H9 (cell line): ENCODE measurements around the gene FATE1. TPM values are rescaled to one million over a fixed set of nuclear protein-coding genes. Genes with fewer than 3 reads are reported as not detected.

Experiments
- DNase-seq: peaks from one replicate; pipeline ENCODE4 v3.0.0-alpha.2; 2017
- H2AFZ ChIP-seq: one replicate; pipeline ENCODE4 v1.6.1; 2013; ENCODE audit warnings: mild to moderate bottlenecking, low read length, control low read depth, moderate library complexity
- H2AK5ac ChIP-seq: 2 replicates; pipeline ENCODE4 v1.6.1; 2013; ENCODE audit warnings: low read length, control low read depth, mixed read lengths; ENCODE audit not compliant: insufficient read length
- H2BK120ac ChIP-seq: one replicate; pipeline ENCODE4 v1.6.1; 2013; ENCODE audit warnings: low read depth, mild to moderate bottlenecking, low read length, control low read depth, inconsistent platforms; ENCODE audit not compliant: poor library complexity, severe bottlenecking
- H2BK12ac ChIP-seq: 2 replicates; pipeline ENCODE4 v1.6.1; 2013; ENCODE audit warnings: low read length, control low read depth, mixed read lengths, low read depth; ENCODE audit not compliant: insufficient read length
- H2BK15ac ChIP-seq: 2 replicates; pipeline ENCODE4 v1.6.1; 2013; ENCODE audit warnings: low read depth, low read length, control low read depth
- H2BK20ac ChIP-seq: one replicate; pipeline ENCODE4 v1.6.1; 2013; ENCODE audit warnings: low read depth, mild to moderate bottlenecking, low read length, control low read depth, inconsistent platforms; ENCODE audit not compliant: poor library complexity, severe bottlenecking
- H2BK5ac ChIP-seq: 2 replicates; pipeline ENCODE4 v1.6.1; 2013; ENCODE audit warnings: low read length, control low read depth, mixed read lengths; ENCODE audit not compliant: insufficient read length
- H3K14ac ChIP-seq: 2 replicates; pipeline ENCODE4 v1.6.1; 2013; ENCODE audit warnings: low read length, control low read depth; ENCODE audit not compliant: insufficient read depth
- H3K18ac ChIP-seq: 2 replicates; pipeline ENCODE4 v1.6.1; 2013; ENCODE audit warnings: low read depth, mild to moderate bottlenecking, mixed read lengths, low read length, control low read depth; ENCODE audit not compliant: insufficient read length
- H3K23ac ChIP-seq: 2 replicates; pipeline ENCODE4 v1.6.1; 2013; ENCODE audit warnings: low read length, control low read depth, mixed read lengths, low read depth; ENCODE audit not compliant: insufficient read length
- H3K23me2 ChIP-seq: 2 replicates; pipeline ENCODE4 v1.6.1; 2013; ENCODE audit warnings: low read depth, mild to moderate bottlenecking, mixed read lengths, low read length, control low read depth; ENCODE audit not compliant: insufficient read length, poor library complexity, severe bottlenecking
- H3K27ac ChIP-seq: 2 replicates; pipeline ENCODE4 v1.5.1; 2013; ENCODE audit warnings: low read length, control low read depth, mixed read lengths, low read depth; ENCODE audit not compliant: insufficient read length
- H3K27me3 ChIP-seq: 2 replicates; pipeline ENCODE4 v1.6.1; 2013; ENCODE audit warnings: low read length, control low read depth, inconsistent platforms; ENCODE audit not compliant: insufficient read depth
- H3K4ac ChIP-seq: 2 replicates; pipeline ENCODE4 v1.6.1; 2013; ENCODE audit warnings: low read depth, mild to moderate bottlenecking, control low read depth, inconsistent platforms, low read length, moderate library complexity
- H3K4me1 ChIP-seq: 2 replicates; pipeline ENCODE4 v1.6.1; 2013; ENCODE audit warnings: low read length, control low read depth, inconsistent platforms; ENCODE audit not compliant: insufficient read depth
- H3K4me2 ChIP-seq: 2 replicates; pipeline ENCODE4 v1.6.1; 2013; ENCODE audit warnings: low read length, control low read depth, mixed read lengths; ENCODE audit not compliant: insufficient read length, insufficient read depth
- H3K56ac ChIP-seq: 2 replicates; pipeline ENCODE4 v1.6.1; 2013; ENCODE audit warnings: low read depth, mild to moderate bottlenecking, mixed read lengths, low read length, control low read depth; ENCODE audit not compliant: insufficient read length
- H3K79me1 ChIP-seq: 2 replicates; pipeline ENCODE4 v1.6.1; 2013; ENCODE audit warnings: low read depth, mild to moderate bottlenecking, moderate library complexity, low read length, control low read depth, inconsistent platforms; ENCODE audit not compliant: insufficient read depth, poor library complexity, severe bottlenecking
- H3K79me2 ChIP-seq: 2 replicates; pipeline ENCODE4 v1.6.1; 2013; ENCODE audit warnings: low read length, control low read depth, inconsistent platforms; ENCODE audit not compliant: insufficient read depth
- H3K9ac ChIP-seq: 2 replicates; pipeline ENCODE4 v1.6.1; 2013; ENCODE audit warnings: low read length, control low read depth, mixed read lengths; ENCODE audit not compliant: insufficient read length; ENCODE audit errors: extremely low read depth
- H3K9me3 ChIP-seq: one replicate; pipeline ENCODE4 v1.6.1; 2013; ENCODE audit warnings: low read depth, low read length, inconsistent platforms; ENCODE audit not compliant: control insufficient read depth
- H3T11ph ChIP-seq: one replicate; pipeline ENCODE4 v1.6.1; 2013; ENCODE audit warnings: mild to moderate bottlenecking, low read length, control low read depth, inconsistent platforms
- H4K20me1 ChIP-seq: one replicate; pipeline ENCODE4 v1.6.1; 2013; ENCODE audit not compliant: control insufficient read depth, insufficient read length, insufficient read depth
- H4K5ac ChIP-seq: 2 replicates; pipeline ENCODE4 v1.6.1; 2013; ENCODE audit warnings: low read depth, mild to moderate bottlenecking, mixed read lengths, low read length, control low read depth; ENCODE audit not compliant: insufficient read length
- H4K8ac ChIP-seq: replicated peaks from 2 replicates; pipeline ENCODE4 v1.6.1; 2013; ENCODE audit warnings: low read length, control low read depth, mixed read lengths, low read depth; ENCODE audit not compliant: insufficient read length
- H4K91ac ChIP-seq: 2 replicates; pipeline ENCODE4 v1.6.1; 2013; ENCODE audit warnings: low read depth, mild to moderate bottlenecking, moderate library complexity, mixed read lengths, low read length, control low read depth; ENCODE audit not compliant: insufficient read length
- H3K27ac Mint-ChIP-seq, 3 experiments: 2 replicates in 2 of 3; 3 replicates in 1 of 3; pipeline ENCODE4 v1.8.0; 2020 to 2021; ENCODE audit warnings: mixed read lengths in 3 of 3, mild to moderate bottlenecking in 1 of 3, moderate library complexity in 1 of 3
- H3K27me3 Mint-ChIP-seq: 2 replicates; pipeline ENCODE4 v1.8.0; 2021; ENCODE audit warnings: low read depth, mild to moderate bottlenecking, moderate library complexity, mixed read lengths
- H3K36me3 Mint-ChIP-seq, 3 experiments: 2 replicates in 2 of 3; 3 replicates in 1 of 3; pipeline ENCODE4 v1.8.0; 2020 to 2021; ENCODE audit warnings: low read depth in 3 of 3, mixed read lengths in 3 of 3; ENCODE audit not compliant: insufficient read depth in 1 of 3
- H3K4me1 Mint-ChIP-seq, 2 experiments: 2 replicates each; pipeline ENCODE4 v1.8.0; 2020; ENCODE audit warnings: mixed read lengths in 2 of 2
- H3K4me3 Mint-ChIP-seq, 2 experiments: 2 replicates in 1 of 2; 3 replicates in 1 of 2; pipeline ENCODE4 v1.8.0; 2020 to 2021; ENCODE audit warnings: mild to moderate bottlenecking in 2 of 2, mixed read lengths in 2 of 2, moderate library complexity in 1 of 2
- H3K9me3 Mint-ChIP-seq, 2 experiments: 2 replicates in 1 of 2; 3 replicates in 1 of 2; pipeline ENCODE4 v1.8.0; 2020; ENCODE audit warnings: mild to moderate bottlenecking in 2 of 2, mixed read lengths in 2 of 2, moderate library complexity in 1 of 2
- CTCF ChIP-seq: fragments of 200-600 bp; sonication (generic); conservative IDR thresholded peaks from 3 replicates; pipeline ENCODE4 v1.8.0; 2021; ENCODE audit warnings: antibody characterized with exemption, mild to moderate bottlenecking
- WGBS: extraction: QIAGEN DNeasy Blood & Tissue Kit; methylation state at CpG from one replicate; pipeline ENCODE4 v1.1.7; 2013; ENCODE audit warnings: missing lambda C conversion rate, low lambda C conversion rate, mixed read lengths; ENCODE audit not compliant: insufficient read length; ENCODE audit errors: extremely low coverage; 5-methylcytosine and 5-hydroxymethylcytosine counted together
- total RNA-seq: library from RNA; stranded (reverse); gene quantifications from 2 replicates; pipeline ENCODE4 v1.2.1, GENCODE V29; 2021

FATE1 gene
- total RNA-seq, 1 experiment from 2014 or later = not detected

DNA sequence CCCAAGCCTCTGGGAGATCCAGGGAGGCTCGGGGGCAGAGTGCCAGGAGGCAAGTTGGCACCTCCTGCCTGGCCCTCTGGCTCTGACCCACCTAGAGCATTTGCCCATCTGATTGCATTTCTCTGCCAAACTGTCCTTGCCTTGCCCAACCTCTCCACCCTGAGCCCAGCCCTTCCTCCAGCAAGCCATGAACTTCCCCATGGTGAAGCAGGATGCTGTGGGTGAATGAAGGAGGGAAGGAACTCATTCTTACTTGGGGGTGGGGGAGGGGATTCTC lies 9.4 kb downstream of the FATE1 start:
- no CpG with 5 or more reads among the region's 1 CpG for WGBS
- Mint-ChIP-seq H3K4me1 (peaks cover 5 to 11% of the 10 kb centered on the region in 2 experiments; a peak in 3 of 4 replicates), H3K27me3 (peaks cover 8% of the 10 kb centered on the region), H3K36me3 (no peaks in the 10 kb centered on the region; a peak in 2 of 7 replicates), H3K27ac (no peak overlapping the region), H3K9me3 (peaks cover 62 to 64% of the 10 kb centered on the region in 2 experiments), H3K4me3 (no peak overlapping the region)
- no peak overlapping the region for H4K91ac ChIP-seq
- no peak overlapping the region for H3K9ac ChIP-seq
- H4K5ac ChIP-seq = no peak overlapping the region
- no peak overlapping the region for H2AFZ ChIP-seq
- H3K18ac ChIP-seq = no peak overlapping the region
- H2BK120ac ChIP-seq = no peak overlapping the region
- peaks cover 68% of the 10 kb centered on the region for H3K9me3 ChIP-seq
- no peak overlapping the region for H2BK20ac ChIP-seq
- no peak overlapping the region for H3K14ac ChIP-seq
- no peak overlapping the region for H2BK5ac ChIP-seq
- no peak overlapping the region for H3K4me2 ChIP-seq
- no peaks in the 10 kb centered on the region for H3K79me1 ChIP-seq
- H4K8ac ChIP-seq = no peak overlapping the region
- no peaks in the 10 kb centered on the region for H3K79me2 ChIP-seq
- no peak overlapping the region for H2BK12ac ChIP-seq
- no peak overlapping the region for H2AK5ac ChIP-seq
- no peaks in the 10 kb centered on the region for H3K27me3 ChIP-seq
- no peak overlapping the region for H3K56ac ChIP-seq
- no peaks in the 10 kb centered on the region for H3K4me1 ChIP-seq
- no peak for TF ChIP-seq CTCF
- DNase-seq = no peak
- no peak overlapping the region for H3T11ph ChIP-seq
- no peak overlapping the region for H3K23ac ChIP-seq
- no peak overlapping the region for H3K27ac ChIP-seq
- no peak overlapping the region for H3K4ac ChIP-seq
- no peaks in the 10 kb centered on the region for H3K23me2 ChIP-seq
- no peak overlapping the region for H2BK15ac ChIP-seq
- H4K20me1 ChIP-seq = no peaks in the 10 kb centered on the region
